HG03354 (cell line): ENCODE results near the gene DNMT3L.
"Not testable (repeated sequence)": the region's sequence is repeated elsewhere in the genome, so short reads cannot be mapped to it uniquely, and the experiment has no call there.

Experiments used
- ATAC-seq: cut with Tn5 transposase; IDR thresholded peaks from one replicate; pipeline ENCODE4 v1.9.1; 2021; ENCODE audit warnings: mild to moderate bottlenecking; ENCODE audit not compliant: unreplicated experiment, poor library complexity, severe bottlenecking

The DNMT3L gene

GRCh38 chr21:44253832-44254710 is 7.6 kb downstream of the DNMT3L start:
- no peak for ATAC-seq

GRCh38 chr21:44249204-44250037 is 12.3 kb downstream of the DNMT3L start:
- ATAC-seq, result not testable (repeated sequence)

GRCh38 chr21:44247904-44248303 is 13.8 kb downstream of the DNMT3L start:
- ATAC-seq, result not testable (repeated sequence)

GRCh38 chr21:44243980-44244379 is 17.7 kb downstream of the DNMT3L start:
- peak; percentile 58 for ATAC-seq

- ATAC-seq, result peak; percentile 39
Observed at GRCh38 chr21:44241281-44241680, 20.4 kb downstream of the DNMT3L start.

- peak; percentile 46 for ATAC-seq
Observed at GRCh38 chr21:44240842-44241241, 20.9 kb downstream of the DNMT3L start, which contains the start of gene ICOSLG. Gene ICOSLG, minus strand, starts transcription at chr21:44240943. Its CDS starts 126 bp downstream, at chr21:44240817.

- peak; percentile 2 for ATAC-seq
Observed at GRCh38 chr21:44240353-44240752, 21.3 kb downstream of the DNMT3L start.

GRCh38 chr21:44229561-44229960 is 32.1 kb downstream of the DNMT3L start:
- ATAC-seq, result not testable (repeated sequence)

GRCh38 chr21:44228109-44228508 is 33.6 kb downstream of the DNMT3L start:
- not testable (repeated sequence) for ATAC-seq

GRCh38 chr21:44227614-44228013 is 34.1 kb downstream of the DNMT3L start:
- not testable (repeated sequence) for ATAC-seq

GRCh38 chr21:44225605-44226004 is 36.1 kb downstream of the DNMT3L start:
- not testable (repeated sequence) for ATAC-seq

- not testable (repeated sequence) for ATAC-seq
Observed at GRCh38 chr21:44223334-44223733, 38.4 kb downstream of the DNMT3L start.

GRCh38 chr21:44220674-44221073 is 41.0 kb downstream of the DNMT3L start:
- not testable (repeated sequence) for ATAC-seq

GRCh38 chr21:44218461-44218860 is 43.2 kb downstream of the DNMT3L start:
- ATAC-seq, result not testable (repeated sequence)

GRCh38 chr21:44211978-44212377 is 49.7 kb downstream of the DNMT3L start:
- ATAC-seq, result not testable (repeated sequence)

- ATAC-seq, result not testable (repeated sequence)
Observed at GRCh38 chr21:44211574-44211973, 50.1 kb downstream of the DNMT3L start.

GRCh38 chr21:44207860-44208646 is 53.6 kb downstream of the DNMT3L start:
- peak; percentile 15 for ATAC-seq

GRCh38 chr21:44206698-44207676 is 54.7 kb downstream of the DNMT3L start:
- ATAC-seq, result peak; percentile 68
